GM18498 (cell line): ENCODE measurements around the gene MED15.
"Not testable (repeated sequence)": the region's sequence is repeated elsewhere in the genome, so short reads cannot be mapped to it uniquely, and the experiment has no call there.

Source experiments
- ATAC-seq: cut with Tn5 transposase; IDR thresholded peaks from one replicate; pipeline ENCODE4 v1.9.1; 2021; ENCODE audit warnings: mild to moderate bottlenecking, moderate library complexity; ENCODE audit not compliant: unreplicated experiment

MED15 gene

DNA sequence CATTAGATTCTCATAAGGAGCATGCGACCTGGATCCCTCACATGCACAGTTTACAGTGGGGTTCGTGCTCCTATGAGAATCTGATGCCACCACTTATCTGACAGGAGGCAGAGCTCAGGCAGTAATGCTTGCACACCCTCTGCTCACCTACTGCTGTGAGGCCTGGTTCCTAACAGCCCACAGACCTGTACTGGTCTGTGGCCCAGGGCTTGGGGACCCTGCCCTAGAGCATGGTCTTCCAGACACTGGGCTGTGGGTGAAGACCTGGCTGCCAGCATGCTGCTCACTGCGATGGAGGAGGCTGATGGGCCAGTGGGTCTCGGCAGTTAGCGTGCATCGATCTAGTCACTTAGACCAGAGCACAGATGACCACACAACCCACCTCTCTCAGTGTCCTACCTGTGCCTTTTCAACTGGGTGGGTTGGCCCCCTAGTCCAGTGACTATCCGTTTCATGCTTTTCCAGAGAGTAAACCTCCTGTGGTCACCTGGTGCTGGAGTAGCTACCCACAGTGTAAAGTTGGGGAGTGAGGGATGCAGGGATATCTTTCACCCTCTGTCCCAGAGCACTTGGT is 21.1 kb downstream of the MED15 start:
- no peak for ATAC-seq

DNA sequence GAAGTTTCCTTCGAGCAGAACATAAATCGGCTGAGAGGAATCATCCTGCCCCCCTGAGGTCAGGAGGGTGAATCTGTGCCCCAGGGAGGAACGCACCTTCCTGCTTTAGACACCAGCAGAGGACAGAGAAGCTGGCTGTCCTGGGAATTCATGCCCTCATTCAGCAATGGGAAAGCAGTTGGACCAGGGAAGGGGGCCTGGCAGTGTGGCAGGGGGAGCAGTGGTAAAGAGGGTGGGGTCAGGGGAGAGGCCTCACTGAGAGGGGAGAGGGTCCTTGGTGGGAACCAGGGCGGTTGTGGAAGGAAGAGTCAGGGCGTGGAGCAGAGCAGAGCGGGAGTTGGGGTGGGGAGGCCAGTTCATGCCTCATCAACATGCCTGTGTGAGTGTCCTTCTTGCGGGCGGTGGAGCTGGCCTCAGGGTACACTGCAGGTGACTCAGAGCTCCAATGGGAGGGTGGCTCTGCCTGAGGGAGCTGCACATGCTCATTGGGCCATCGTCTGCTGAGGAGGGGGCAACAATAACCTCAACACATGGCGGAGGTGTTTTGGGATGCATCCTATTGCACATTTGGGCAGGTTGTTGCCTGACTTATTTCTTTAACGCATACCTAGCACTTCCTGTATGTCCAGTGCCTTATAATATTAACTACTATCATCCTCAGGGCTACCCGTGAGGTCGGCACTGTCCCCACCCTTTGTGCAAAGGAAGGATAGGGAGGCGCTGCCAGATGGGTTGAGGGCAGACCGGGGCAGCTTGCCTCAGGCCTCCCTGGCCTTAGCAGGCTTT is 23.2 kb downstream of the MED15 start:
- no peak for ATAC-seq

DNA sequence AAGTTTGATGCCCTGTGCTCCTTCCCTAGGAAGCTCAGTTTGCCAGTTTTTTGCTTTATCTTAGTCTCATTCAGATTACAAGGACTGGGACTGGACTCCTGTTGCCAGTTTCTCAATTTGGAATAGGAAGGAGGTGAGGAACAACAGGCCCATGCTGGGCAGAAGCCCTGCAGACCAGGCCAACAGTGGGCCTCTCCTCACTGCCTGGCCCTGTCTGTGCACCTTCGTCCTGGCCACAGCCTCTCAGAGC is 23.7 kb downstream of the MED15 start:
- ATAC-seq, result no peak

DNA sequence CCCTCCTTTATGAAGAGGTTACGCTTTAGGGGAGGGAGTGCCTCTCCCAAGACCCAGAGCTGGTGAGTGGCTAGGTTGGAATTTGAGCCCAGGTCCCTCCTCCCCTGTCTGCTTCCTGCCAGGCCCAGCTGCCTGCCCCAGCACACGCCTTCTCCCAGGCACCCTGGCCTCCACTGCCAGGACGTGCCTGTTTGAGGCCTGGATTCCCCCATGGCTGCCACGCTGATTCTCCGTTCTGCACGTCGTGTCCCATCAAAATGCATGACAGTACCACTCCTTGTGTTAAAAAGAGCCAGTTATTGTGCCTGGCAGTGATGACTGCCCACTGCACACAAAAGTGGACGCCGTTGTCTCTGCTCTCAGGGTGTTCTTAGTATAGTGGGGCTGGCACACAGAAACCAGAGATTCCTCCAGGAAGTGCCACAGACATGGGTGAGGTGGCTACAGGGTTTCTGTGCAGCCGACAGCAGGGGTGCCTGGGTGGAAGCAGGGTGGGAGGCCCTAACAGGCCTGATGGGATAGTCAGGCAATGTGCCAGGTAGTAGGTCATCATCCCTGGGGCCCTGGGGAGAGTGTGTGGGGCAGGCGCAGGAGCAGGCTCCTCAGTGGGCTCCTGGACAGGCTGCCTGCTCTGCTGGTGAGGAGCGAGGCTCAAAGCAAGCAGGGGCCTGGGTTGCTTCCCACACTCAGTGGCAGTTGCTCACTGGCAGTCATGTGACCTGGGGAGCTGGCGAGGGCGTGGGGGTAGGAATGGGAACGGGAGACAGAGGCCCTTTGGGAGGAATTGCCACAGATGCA is 24.2 kb downstream of the MED15 start:
- ATAC-seq, result no peak

DNA sequence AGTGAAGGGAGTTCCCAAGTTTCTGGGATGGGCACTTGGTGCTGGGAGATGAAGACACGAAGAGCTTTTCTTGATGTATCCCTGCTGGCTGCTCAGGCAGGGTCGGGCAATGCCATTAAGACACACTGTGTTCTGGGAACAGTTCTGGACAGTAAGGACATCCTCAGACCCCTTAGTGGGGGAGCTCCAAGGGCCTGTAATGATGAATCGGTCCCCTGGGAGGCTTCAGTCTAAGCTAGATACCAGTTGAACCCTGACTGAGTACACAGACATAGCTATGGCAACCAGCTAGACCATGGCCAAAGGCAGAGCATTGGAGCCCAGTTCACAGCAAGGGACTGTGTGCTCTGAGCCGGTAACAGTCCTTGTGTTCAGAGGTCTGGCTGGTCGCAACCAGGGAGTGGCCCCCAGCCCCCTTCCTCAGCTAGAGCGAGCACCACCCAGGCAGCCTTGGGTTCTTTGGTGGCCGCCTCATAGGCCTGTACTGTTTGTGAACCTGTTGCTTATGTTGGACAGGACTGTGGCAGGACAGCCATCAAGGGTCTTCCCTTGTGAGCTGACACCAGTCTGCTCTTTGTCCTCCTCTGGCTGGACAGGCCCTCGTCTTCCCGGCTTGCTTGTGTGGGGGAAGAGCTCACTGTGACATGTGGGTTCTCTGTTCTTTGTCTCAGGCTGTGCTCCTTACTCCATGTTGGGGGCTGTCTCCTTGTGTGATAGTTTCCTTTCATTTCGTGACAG is 25.0 kb downstream of the MED15 start:
- no peak for ATAC-seq

DNA sequence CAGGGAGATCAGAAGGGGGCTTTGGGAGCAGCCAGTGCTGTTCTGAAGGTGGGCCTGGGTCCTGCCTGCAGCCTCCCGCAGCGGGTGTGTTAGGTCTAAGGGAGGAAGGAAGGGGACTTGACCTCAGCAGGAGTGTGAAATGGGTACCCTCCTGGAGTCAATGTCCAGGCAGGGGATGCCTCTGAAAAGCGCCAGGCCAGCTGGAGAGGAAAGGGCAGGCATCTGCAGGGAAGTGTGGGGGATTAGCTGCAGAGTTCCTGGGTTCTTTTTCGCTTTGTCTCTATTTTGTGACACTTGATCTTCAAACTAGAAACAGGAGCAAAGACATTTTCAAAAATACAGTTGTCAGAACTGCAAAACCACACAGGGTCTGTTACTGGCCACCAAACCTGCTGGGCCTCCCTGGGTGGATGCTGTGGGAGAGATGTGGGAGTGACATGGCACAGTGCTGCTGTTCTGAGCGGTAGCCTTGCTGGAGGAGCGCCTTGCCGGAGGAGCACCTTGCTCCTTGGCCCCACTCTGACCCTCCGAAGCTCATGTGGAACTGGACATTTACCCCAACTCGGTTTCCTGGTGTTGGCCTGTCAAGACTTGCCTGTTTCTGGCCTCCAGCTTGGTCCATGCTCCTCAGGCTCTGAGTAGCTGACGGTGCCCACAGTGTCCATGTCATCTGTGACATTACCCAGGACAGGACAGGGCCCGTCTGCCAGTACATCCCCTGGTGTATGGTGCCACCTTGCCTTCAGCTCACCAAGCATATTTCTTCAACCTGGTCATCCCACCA is 25.9 kb downstream of the MED15 start:
- ATAC-seq, result no peak

DNA sequence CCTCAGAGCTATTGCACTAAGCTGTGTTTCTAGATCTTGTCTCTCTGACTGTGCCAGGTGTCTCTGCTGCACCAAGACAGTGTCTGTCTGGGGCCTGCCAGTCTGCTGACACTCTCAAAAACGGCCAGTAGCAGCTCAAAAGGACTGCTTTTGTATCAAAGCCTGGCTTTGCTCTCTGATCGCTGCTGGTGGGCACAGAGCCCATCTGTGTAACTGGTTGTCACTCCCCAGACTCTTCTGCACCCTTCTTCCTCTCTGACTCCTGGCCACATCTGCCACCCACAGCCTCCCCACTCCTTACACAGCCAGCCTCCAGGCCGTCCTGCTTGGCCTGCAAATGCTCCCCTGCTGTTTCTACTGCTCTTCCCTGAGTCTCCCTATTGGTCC is 26.5 kb downstream of the MED15 start:
- no peak for ATAC-seq

DNA sequence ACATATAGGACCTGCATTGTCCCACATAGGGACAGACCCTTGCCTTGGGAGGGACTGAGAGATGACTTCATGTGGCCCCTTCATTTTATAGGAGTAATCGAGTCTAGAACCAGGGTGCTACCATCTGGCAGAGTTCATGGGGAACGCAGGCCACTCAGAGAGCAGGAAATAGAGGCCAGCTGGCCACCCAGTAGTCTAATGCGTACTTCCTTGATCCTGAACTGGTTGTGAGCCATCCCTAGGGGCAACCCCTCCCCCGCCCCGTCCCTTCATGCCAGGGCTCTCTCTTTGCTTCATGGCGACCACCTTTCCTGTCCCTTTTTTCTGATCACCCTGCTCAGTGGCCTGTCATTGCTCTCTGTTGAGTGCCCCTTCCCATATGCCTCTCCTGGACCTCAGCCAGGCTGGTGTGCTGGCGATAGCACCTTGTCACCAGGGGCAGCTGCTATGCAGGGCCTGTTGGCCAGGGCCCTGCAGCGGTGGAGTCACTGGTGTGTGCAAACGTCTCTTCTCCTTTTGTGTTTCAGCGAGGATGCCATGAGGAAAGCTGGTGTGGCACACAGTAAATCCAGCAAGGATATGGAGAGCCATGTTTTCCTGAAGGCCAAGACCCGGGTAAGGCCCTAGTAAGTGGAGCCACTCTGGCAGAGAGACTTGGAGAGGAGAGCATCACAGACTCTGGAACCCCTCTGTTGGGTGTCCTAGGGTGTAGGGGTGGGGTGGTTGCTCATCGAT is 29.3 kb downstream of the MED15 start:
- ATAC-seq, result no peak

DNA sequence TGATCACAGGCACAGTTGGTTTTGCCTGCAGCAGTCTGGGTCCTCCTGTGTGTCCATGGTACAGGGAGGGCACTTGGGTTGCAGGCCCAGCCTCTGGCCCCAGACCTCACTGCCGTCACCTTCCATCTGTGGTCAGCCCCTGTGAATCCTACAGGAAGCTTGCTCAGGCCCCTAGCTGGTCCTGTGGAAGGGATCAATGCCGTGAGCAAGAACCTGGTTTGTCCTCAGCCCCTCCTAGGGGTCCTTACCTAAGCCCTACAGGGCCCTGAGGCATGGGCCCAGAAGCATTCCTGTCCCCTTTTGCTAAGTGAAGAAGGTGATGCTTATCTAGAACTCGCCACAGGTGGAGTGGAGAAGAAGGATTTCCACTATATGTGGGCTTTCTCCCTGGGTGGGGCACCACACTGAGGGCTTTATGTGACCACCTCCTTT is 29.9 kb downstream of the MED15 start:
- ATAC-seq, result no peak

DNA sequence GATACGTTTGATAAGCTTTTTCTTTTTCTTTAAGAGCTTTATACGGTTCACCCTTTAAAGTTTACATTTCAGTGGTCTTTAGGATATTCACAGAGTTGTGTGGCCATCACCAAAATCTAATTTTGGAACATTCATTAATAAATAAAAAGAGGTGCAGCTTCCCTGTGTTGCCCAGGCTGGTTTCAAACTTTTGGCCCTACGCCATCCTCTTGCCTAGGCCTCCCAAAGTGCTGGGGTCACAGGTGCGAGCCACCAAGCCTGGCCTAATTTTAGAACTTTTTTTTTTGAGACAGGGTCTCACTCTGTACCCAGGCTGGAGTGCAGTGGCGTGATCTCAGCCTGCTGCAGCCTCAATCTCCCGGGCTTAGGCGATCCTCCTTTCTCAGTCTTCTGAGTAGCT is 30.6 kb downstream of the MED15 start:
- ATAC-seq, result no peak

DNA sequence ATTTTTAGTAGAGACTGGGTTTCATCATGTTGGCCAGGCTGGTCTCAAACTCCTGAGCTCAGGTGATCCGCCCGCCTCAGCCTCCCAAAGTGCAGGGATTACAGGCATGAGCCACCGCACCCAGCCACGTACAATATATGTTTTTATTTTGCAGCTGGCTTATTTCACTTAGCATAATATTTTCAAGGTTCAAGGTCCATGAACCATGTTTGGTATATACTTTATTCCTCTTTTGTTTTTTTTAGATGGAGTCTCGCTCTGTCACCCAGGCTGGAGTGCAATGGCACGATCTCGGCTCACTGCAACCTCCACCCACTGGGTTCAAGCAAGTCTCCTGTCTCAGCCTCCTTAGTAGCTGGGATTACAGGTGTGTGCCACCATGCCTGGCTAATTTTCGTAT is 31.5 kb downstream of the MED15 start:
- ATAC-seq, result not testable (repeated sequence)

DNA sequence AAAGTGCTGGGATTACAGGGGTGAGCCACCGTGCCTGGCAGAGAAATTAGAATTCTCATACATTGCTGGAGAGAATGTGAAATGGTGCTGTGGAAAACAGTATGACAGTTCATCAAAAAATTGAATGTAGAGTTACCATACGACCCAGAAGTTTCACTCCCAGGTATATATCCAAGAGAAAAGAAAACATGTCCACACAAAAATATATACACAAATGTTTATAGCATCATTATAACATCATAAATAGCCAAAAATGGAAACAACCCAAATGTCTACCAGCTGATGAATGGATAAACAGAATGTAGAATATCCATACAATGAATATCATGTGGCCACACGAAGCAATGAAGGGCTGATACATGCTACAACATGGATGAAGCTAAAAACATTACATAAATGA is 34.6 kb downstream of the MED15 start:
- ATAC-seq, result no peak

DNA sequence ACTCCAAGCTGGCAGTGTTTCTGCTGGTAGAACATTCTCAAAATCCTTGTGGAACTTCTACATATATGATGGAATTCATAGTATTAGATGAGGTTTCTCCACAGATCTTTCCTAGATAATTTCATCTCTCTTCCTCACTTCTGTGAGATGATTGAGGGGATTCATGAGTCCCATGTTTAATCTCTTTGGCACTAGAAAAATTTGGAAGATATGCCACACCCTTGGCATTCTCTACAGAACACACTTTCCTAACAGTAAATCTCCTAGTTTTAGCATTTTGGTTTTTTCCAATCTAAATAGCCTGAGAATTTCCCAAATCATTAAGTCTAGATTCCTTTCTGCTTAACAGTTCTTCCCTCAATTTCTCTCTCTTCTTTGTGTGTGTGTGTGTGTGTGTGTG is 35.3 kb downstream of the MED15 start:
- ATAC-seq, result no peak

DNA sequence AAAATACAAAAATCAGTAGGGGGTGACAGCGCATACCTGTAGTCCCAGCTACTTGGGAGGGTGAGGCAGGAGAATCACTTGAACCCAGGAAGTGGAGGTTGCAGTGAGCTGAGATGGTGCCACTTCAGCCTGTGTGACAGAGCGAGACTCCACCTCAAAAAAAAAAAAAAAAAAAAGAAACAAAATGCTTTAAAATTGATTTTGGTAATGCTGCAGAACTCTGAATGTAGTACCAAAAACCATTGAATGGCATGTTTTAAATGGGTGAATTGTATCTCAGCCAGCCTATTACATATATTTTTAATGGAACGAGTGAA is 37.9 kb downstream of the MED15 start:
- not testable (repeated sequence) for ATAC-seq

DNA sequence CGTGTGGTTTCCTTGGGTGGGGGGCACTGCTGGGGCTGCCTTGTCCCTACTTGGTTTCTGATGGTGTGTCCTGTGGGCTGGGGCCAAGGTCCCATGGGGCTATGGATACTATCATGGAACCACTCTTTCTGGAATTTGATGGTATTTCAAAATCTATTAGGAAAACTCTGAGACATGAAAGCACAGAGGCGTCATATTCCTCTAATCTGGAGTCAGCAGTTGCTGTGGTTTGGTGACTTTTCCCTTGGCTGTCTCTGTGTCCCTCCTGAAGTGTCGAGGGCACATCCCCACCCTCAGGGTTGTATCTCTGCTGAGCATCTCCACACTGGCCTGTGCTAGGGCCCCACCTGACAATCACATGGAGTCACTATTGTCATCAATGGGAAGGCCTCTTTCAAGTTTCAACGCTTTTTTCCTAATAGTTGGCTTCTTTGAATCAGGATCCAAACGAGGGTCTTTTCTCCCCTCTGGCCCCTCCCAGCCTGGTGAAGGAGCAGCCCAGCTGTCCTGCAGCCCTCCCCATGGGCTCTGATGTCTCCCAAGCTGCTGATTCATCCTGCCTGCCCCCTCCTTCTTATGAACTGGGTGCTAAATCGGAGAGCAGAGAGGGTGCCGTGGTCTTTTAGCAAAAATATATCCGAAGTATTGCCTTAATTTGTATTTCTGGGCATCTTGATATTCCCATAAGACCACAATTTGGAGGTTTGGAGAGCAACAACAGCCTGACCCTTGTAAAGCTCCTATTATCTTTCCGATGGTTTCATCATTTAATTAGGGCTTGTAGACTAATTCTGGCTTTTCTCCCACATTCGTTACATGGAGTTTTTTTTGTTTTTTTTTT is 38.5 kb downstream of the MED15 start:
- no peak for ATAC-seq

DNA sequence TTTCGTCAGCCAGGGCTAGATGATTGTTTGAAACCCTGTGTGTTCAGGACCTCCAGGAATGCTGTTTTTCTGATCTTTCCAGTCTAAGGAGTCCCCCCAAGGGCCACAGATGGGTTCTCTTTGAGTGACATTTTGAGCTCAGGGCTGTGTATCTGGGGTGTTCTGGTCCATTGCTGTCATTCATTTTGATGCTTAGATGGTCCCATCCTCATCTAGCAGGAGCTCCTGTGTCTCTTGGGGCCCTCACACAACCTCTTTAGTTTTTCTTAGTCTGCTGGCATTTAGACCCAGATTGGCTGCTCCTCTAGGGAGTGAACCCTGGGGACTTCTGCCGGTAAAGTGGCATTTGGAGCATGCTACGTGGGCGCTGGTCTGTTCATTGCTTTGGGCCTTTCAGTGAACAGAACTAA is 39.1 kb downstream of the MED15 start:
- ATAC-seq, result no peak

DNA sequence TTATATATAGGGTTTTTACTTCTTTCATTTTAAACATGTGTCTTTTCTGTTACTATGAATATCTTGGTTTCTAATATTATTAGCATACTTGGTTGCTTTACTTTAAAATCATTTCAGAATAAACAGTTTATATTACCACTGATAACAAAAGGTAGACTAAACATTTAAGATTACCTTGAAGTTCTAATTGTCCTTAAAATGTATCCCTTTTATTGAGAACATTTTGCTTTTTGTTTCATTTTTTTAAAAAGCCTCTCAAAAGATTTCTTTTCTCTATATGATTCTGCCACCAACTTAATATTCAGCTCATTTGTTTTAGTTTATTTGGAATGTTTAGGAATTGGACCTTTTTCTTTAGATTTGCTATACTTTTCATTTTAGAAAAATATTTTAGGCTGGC is 39.6 kb downstream of the MED15 start:
- no peak for ATAC-seq

DNA sequence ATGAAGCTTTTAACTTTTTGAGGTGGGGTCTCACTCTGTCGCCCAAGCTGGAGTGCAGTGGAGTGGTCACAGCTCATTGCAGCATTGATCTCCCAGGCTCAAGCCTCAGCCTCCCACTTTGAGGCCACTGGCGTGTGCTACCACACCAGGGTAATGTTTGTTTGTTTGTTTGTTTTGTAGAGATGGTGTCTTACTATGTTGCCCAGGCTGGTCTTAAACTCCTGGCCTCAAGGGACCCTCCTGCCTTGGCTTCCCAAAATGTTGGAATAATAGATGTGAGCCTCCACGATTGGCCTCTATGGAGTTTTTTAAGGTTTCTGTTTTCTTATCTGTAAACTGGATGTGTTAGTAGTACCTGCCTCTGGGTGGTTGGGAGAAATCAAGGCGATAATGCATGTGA is 41.4 kb downstream of the MED15 start:
- no peak for ATAC-seq

DNA sequence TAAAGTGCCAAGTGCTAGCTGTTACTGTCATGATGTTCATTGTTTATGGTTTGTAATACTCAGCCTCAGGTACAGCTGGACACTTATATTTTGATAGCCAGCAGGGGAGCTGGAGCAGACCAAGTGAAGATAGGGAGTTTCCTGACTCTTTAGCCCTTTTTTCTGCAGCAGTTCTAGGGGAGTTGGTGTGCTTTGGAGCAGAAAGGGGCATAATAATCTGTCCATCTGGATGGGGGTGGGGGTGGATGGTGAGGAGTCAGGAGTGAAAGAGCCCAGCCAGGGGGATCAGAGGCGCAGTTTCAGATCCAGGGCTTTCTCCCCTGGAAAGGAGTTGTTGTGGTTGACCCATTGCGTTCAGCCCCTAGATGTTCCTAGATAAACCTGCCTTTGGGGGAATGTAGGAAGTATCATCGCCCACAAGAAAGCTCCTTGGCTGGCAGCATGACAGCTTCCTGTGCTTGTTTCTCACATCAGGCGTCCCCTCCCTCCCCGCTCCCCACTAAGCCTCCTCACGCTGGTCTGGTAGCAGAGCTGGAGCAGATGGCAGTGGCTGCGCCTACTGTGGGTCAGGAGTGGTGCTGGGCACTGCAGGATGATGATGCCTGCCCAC is 41.9 kb downstream of the MED15 start:
- ATAC-seq, result no peak
